Left lobe of liver (tissue), 2 donors: Measurements from ENCODE around the gene MRPS5. TPM values are rescaled to one million over a fixed set of nuclear protein-coding genes. Genes with fewer than 3 reads are reported as not detected.
A peak's percentile ranks its signal among the peaks of the same experiment; 100 is the strongest.

Experiments
- ATAC-seq: fragments of 200-7000 bp; cut with Tn5 transposase; one replicate; pipeline ENCODE4 v1.9.1; 2020; ENCODE audit warnings: mild to moderate bottlenecking, moderate library complexity
- DNase-seq: peaks from one replicate; pipeline ENCODE4 v3.0.0-alpha.2; 2020; ENCODE audit warnings: low spot score
- total RNA-seq: library from RNA; stranded (reverse); gene quantifications from one replicate; pipeline ENCODE4 v1.2.1, GENCODE V29; 2021
- donor health status: DM: no; HTN: no; CAD: no; lungs with moderate emphysema.
- donor health status: DM: no; HTN: yes; CAD: no.

The MRPS5 gene
- total RNA-seq, 1 donor from 2014 or later, result 34.7 TPM

- ATAC-seq (no peak), DNase-seq (no peak)
These were observed 59.9 kb downstream of the MRPS5 start for GRCh38 chr2:95061601-95062183.

DNA sequence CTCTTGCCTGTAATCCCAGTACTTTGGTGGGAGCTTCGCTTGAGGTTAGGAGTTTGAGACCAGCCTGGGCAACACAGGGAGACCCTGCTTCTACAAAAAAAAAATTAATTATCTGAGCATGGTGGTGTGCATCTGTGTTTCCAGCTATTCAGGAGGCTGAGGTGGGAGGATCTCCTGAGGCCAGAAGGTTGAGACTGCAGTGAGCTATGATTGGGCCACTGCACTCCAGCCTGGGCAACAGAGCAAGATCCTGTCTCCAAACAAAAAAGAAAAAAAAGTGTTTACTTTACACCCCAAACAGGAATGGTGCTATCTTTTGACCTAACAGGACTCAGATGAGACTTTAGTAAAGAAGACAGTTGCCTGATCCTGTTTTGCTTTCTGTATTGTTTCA, 60.5 kb downstream of the MRPS5 start:
- DNase-seq (no peak), ATAC-seq (no peak)

DNA sequence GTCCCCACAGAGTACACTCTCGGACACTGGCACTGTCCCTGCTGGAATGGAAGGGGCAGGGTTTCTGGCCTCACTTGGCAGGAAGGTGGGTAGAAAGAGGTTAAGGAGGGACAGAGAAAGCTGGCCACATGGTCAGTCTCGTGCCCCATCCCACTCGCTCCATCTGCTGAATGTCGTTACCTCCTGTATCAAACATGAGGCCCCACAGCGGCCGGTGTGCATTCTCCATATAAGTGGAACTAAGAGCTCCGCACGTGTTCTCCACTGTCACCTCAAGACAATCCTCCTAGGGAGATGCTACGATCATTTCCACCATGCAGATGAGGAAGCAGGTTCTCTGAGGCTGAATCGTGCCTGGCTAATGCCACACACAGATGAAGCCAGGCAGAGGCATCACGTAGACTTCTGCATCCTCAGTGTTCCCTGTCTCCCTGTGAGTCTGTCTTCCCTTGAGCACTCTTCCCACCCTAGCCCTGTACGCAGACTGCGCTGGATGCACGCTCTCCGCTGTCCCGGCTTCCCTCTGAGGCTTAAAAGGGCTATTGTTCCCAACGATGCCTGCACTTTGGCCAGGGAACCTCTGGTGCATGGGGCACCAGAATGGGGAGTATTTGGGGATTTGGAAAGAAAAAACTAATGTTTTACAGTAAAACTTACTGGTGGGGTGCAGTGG, 61.0 kb downstream of the MRPS5 start:
- no peak for ATAC-seq
- no peak for DNase-seq

DNA sequence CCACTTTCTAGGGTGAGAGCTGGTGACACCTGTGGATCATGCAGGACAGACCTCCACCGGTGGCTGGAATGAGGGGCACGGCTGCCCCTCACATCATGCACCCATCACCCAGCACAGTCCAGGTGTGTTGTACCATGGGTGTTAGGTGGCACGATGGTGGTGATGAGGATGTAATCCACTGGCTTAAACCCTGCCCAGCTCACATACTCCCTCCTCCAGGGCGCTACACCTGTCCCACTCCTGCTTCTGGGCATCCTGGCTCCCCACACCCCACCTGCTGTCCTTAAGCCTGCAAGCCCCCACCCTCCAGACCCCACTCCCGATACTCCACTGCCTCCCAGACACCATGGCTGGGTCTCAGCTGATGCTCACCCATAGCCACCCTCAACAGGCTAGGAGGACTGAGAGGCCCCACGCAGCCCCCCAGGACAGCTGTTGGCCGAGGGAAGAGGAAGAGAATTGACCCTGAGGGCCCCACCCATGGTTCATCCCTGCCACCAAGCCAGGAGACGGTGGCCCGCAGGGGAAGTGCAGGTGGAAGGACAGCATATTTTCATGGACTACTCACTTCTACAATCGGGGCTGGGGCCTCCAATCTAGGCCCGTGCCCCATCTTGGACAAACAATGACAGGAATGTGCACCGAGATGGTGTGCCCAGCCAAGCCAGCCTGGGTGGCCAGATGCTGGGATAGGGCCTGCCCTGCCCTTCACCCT, 61.8 kb downstream of the MRPS5 start:
- no peak for ATAC-seq

GRCh38 chr2:95058989-95059641, 62.5 kb downstream of the MRPS5 start:
- ATAC-seq (peak; percentile 60), DNase-seq (no peak)

More for the DNA sequence above, 61.8 kb downstream of the MRPS5 start:
- DNase-seq, result no peak

- DNase-seq, result no peak
- no peak for ATAC-seq
These were observed 63.1 kb downstream of the MRPS5 start for GRCh38 chr2:95058466-95058988.

DNA sequence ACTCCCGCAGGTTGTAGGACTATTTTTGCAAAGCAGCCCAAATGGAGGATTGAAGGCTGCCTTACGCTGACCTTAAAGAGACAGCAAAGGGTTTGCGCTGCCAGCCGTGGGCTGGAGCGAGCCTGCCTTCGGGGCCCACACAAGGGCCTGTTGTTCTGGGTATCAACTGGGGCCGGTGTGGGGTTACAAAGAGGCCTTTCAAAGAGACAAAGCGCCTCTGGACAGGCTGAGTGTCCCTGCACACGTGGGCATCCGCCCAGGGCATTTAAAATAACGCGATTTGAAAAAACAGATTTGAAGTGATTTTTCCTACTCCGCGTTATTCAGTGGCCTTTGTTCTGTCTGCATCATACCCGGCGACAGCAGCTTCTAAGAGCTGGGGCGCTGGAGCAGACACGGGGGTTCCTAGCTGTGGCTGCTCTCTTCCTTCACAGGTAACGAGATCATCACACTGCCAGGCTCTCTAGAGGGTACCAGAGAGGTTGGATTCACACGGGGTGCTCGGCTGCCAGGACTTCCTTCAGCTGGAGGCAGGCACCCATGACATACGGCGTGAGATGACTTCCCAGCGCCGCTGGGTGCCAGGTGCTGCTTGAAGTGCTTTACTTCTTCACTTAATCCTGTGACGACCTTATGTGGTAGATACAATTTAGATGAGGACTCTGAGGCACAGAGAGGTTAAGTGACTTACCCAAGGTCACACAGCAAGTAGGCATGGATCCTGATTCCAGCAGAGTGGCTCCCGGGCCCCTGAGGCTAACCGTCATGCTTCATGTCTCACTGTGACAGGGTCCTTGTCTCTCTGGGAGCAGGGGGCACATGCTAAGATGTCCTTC, 63.9 kb downstream of the MRPS5 start:
- DNase-seq, result no peak
- no peak for ATAC-seq

- ATAC-seq, result no peak
- DNase-seq, result no peak
These were observed 64.8 kb downstream of the MRPS5 start for GRCh38 chr2:95056461-95057459.

GRCh38 chr2:95056044-95056443, 65.6 kb downstream of the MRPS5 start:
- no peak for DNase-seq
- ATAC-seq, result no peak

DNA sequence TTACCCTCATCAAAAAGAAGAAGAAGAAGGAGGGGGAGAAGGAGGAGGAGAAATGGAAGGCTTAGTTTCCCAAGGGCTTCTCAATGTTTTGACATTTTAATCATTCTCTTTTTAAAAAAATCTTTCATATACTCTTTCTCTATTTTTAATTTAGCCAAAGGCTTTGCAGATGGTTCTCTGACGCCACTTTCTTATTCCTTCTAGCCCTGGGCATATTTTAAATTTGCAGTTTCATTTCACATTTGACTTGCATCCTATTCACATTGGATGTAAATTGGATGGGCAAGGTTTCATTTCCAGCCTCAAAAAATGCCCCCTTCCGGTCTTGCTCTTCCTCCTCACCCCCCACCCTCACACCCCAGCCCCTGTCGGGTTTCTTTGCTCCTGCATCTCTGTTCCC, 66.3 kb downstream of the MRPS5 start:
- DNase-seq (no peak), ATAC-seq (no peak)

GRCh38 chr2:95054016-95054415, 67.6 kb downstream of the MRPS5 start:
- ATAC-seq, result no peak
- DNase-seq, result no peak

GRCh38 chr2:95053543-95053942, 68.1 kb downstream of the MRPS5 start:
- ATAC-seq (no peak), DNase-seq (no peak)

DNA sequence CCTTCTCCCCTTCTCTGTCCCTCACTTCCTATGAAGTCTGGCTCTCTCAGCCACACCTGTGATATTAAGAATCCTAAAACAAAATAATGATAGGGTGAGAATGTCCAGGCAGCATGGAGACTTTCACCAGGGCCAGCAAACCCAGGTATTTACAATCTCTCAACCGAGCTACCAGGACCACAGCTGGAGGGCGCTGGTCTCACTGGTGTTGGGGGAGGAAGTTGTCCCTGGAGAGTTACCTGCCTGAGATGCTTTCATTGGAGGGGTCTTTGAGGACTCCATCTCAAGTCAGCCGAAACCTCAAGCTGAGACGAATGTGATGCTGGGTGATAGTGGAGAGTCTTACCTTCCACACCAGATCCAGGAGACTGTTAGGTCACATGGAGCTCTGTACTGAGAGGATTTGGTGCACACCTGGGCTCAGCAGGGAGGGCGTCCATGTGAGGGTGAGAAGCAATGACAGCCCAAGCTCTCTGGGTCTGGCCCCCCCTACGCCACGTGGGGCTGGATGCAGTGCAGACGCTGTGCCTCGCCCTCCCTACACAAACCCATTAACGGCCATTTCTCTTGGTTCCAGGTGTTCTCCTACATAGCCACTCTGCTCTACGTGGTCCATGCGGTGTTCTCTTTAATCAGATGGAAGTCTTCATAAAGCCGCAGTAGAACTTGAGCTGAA, 68.7 kb downstream of the MRPS5 start:
- DNase-seq, result no peak

DNA sequence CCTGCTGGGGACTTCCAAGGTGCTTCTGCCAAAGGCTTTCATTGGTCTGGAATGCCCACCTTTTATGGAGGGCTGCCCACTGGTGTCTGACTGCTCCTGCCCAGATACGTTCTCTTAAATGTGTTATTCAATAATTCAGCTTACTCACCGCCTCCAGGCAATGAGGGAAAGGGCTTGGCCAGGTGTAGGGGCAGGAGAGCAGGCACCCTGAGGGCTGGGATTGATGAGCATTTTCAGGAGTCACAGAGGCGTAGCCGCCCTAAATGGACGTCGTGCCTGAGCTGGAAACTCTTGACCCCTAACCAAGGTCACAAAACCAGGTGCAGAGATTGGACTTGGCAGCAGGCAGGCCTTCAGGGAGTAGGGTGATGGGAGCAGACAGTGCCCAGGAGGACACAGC, 69.3 kb downstream of the MRPS5 start:
- no peak for DNase-seq
- no peak for ATAC-seq

More for the DNA sequence above, 68.7 kb downstream of the MRPS5 start:
- ATAC-seq, result no peak

DNA sequence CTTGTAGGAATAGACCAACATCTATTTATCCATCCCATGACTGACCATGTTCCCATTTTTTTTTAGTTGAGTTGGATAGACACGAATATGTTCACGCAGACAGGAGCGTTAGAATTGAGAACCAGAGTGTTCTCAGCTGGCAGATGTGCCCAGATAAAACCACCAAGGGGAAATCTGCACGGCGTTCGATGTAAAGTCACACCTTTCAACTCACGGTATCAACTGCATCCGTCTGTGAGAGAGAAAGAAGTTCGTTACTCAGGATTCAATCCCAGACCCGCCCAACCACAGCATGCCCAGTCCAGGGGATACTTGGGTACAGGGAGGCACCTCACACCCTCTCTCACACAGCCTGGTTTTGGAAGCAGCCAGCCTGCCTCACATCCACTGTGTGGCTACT, 70.0 kb downstream of the MRPS5 start:
- no peak for DNase-seq
- no peak for ATAC-seq

DNA sequence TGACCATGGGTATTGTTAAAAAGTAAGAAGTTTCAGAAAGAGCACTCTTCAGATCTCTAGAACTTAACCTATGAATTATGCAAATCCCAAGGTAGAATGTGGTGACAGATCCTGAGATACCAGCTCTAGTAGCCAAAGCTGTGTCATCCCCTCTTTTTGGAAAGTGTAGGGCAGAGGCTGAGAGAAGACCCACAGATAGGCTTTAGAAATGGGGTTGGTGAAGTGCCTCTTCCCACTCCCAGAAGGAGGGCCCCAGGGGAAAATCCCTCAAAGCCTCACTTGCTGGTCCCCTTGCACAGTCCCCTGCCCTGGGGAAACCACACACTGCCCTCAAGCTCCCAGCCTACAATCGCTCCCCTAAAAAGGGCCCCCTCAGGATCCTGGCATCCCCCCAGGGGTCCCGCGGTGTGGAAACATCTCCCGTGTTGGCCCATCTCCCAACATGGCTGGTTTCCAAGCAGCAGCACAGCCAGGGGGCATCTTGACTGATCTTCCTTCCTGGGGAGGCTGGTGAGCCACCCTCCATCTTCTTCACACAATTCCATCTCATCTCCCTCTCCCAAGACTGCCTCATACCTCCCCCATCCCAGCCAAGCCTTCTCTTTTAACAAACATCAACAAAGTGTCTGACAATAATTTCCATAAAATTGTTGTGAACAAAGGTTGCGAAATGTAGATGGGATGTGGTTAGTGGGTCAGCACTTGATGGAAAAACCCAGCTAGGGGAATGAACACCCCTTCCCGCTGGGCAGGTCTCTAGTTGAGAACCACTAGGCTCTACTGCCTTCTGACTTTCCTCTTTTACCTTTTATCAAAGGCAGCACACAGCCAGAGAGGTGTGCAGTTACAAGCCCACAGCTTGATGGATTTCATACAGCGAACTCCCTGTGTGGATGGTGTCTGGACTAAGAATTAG, 71.0 kb downstream of the MRPS5 start:
- DNase-seq (no peak), ATAC-seq (no peak)

- no peak for ATAC-seq
- DNase-seq, result no peak
These were observed 71.6 kb downstream of the MRPS5 start for GRCh38 chr2:95049961-95050360.

GRCh38 chr2:95049683-95049955, 72.0 kb downstream of the MRPS5 start:
- DNase-seq, result no peak
- no peak for ATAC-seq
